ENCODE data around the gene MTHFSD. TPM values are rescaled to one million over a fixed set of nuclear protein-coding genes. Genes with fewer than 3 reads are reported as not detected.

MTHFSD gene
- polyA plus RNA-seq, 3 donors: 24.5 to 32.6 (median 32.4) TPM

DNA sequence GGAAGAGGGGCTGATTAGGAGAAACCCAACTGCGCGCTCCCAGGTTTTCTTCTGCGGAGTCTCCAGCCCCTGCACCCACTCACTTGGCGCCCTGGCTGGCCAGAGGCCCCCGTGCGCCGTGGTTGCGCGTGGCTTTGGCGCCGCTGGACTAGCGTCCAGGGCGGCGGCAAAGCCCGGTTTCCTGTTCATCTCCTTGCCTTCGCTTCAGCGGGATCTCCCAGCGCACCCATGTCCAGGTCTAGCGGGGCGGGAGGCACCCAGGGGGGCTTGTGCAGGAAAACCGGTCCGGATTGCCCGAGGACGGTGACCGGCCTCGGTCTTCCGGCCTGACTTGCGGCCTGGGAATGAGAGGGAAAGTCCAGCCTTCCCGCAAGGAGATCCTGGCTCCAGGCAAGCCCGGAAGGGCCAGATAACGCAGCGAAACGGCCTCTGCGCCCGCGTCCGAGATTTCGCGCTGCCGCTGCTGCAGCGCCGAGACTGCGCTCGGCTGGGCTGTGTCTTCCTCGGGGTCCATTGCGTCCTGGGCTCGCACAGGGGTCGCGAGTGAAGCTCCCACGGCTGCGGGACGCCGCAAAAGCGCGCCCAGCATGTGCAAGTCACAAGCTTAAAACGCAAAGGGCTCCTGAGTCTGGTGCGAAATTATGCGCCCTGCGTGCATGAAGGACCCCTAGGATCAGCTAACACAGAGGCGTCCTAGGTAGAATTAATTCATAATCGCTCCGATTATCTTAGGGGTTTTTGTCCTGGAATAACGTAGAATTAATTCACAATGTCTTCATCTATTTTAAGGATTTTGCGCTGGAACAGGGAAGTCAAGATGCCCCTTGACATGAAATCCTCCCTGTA is 39.0 kb downstream of the MTHFSD start:
- DNase-seq: no peak

DNA sequence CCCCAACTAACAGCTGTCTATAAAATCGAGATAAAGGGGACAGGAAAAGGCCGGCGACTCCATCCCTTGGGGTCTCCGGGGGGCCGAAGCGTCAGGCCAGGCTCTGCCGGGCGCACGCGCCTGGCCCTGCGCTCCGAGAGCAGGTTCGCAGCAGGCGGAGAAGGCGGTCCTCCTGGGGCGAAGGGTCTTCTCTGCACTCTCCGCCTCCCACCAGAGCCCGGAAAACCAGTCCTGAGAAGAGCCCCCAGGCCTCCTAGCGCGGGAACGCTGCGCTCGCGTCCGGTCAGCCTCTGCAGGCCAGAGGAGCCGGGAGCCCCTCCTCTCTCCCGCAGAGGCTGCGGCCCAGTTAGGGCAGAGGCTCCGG is 39.6 kb downstream of the MTHFSD start:
- DNase-seq: no peak

DNA sequence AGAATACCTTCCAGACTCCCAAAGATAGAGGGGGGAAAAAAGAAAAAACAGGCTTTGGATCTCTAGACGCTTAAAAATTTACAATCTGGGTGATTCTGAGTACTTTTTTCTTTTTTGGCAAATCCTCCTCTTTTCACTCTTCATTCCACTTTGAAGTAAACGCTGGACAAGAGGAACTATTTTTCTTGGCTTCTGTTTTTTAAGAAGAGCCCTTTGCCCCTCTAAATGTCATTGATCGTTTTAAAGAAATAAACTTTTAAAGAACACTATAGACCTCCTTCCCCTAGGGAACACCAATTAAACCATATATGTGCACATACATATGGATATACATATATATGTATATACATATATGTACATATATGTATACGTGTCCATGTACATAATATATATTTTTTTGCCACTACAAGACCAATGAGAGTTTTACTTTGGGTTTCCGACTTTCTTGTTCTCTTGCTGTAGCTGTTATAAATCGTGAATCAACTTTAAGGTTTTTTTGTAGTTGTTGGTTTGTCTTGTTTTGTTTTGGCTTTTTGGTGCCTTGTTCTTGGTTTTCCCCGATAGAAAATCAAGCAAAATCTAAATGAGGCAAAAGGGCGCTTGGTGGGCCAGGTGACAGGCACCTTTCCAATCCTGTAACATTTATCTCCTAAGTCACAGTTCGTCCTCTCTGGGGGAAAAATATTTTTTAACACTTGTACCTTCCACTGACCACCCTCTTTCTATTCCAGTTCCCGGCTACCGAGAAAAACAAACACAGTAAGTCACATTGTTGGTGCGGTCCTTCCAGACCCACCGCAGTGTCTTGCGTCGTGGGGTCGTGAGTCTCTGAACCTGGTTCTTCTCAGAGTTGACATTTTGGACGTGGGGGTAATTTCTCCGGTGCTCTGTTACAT is 40.3 kb downstream of the MTHFSD start:
- DNase-seq: no peak

DNA sequence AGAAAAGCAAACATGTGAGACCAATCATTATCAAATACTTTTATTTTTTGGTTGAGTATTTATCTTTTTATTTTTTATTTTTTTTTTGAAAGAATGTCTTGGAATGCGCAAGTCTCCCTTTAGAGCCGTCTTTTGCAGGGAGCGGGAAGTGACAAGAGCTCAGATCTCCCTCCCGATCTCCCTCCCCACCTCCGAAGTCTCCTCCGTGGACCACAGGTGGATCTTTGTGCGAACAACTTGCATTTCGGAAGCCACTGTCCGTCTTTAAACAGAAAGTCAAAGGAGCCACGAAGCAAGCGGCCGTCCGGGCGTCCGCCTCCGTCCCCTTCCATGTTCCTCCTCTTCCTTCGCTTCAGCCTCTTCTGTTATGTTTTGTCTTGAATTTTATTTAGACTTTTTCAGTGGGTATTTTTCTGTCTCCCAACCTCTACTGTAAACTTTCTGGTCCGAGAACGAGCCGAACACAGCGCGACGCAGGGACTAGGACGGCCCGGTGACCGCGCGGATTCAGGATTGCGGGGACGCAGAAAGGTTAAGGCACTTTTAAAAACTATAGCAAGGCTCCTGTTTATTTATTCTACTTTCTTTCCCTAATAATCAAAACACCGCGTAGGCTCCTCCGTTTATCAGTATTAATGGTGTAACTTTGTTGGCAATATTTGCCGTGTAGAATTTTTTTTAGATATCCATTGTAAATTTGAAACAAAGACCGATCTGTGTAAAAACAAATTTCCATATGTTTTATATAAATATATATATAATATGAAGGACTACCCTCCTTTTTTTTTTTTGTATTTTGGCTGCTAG is 41.4 kb downstream of the MTHFSD start:
- DNase-seq: no peak

DNA sequence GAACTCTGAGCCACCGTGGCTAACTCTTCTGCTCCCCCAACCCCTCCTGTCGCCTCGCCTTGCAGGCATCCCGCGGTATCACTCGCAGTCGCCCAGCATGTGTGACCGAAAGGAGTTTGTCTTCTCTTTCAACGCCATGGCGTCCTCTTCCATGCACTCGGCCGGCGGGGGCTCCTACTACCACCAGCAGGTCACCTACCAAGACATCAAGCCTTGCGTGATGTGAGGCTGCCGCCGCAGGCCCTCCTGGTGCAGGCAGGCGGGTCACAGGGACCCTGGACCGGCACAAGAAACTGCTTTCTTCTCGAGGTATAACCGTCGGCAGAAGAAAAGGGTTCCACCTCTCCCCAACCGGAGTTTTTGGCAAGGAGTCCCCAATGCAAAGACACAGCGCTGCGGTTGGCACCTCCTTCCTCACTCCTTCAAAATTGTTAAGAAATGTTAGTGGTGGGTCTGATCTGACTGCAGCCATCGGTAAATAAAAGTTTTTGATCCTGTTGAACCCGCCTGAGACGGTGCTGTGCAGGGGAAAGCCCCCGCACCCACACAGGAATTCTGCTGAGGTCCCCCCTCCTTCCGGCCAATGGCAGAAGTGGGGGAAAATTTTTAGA is 42.1 kb downstream of the MTHFSD start:
- DNase-seq: no peak

DNA sequence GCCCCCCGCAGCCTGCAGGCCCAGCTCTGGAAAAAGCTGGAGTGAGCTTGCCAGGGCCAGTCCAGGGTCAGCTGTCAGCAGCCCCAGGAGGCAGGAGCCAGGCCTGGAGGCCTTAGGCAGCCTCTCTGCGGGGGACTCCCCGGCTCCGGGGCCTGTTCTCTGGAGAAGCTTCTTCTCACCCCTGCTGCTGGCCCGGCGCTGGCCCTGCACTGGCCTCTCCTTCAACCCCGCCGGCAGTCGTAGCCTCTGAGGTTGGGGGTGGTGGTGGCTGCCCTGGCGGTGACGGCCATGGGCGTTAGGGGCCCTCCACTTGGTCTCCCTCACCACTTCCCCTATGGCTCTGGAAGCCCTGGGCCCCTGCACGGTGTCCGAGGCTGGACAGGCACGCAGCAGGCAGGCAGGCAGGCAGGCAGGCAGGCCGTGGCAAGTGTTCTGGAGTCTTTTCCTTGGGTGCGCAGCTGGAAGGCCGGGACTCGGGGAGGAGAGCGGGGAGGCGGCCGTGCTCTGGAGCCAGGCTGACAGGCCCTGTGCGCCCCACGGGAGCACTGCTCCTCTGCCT is 42.7 kb downstream of the MTHFSD start:
- no peak for DNase-seq

DNA sequence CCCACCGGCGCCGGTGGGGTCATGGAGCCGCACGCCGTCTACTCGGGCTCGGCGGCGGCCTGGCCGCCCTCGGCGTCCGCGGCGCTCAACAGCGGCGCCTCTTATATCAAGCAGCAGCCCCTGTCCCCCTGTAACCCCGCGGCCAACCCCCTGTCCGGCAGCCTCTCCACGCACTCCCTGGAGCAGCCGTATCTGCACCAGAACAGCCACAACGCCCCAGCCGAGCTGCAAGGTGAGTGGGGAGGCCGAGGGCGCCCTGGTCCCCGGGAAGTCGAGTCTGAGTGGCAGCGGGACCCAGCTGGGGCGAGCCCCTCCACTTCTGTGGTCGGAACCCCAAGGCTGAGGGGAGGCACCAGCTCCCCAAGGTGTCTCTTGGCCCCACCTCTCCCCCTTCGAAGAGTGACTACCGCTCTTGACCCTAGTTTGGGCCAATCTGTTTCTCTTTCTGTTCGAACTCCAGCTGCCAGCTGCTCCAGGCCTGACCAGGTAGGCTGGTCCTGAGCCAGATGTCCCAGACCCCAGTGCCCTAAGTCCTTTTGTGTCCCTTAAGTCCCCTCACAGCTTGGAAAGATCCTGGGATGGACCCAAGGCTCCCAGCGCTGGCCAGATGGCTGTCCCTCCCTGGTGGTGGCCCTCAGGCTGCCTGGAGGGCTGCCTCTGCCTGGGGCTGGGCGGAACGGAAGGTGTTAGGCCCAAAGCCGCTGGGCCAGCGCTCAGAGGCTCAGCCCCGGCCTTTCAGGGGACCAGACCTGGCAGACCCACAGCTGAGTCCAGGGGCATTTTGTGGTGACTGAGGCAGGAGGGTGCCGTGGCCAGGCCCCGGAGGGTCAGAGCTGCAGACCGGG is 43.5 kb downstream of the MTHFSD start:
- DNase-seq: no peak

DNA sequence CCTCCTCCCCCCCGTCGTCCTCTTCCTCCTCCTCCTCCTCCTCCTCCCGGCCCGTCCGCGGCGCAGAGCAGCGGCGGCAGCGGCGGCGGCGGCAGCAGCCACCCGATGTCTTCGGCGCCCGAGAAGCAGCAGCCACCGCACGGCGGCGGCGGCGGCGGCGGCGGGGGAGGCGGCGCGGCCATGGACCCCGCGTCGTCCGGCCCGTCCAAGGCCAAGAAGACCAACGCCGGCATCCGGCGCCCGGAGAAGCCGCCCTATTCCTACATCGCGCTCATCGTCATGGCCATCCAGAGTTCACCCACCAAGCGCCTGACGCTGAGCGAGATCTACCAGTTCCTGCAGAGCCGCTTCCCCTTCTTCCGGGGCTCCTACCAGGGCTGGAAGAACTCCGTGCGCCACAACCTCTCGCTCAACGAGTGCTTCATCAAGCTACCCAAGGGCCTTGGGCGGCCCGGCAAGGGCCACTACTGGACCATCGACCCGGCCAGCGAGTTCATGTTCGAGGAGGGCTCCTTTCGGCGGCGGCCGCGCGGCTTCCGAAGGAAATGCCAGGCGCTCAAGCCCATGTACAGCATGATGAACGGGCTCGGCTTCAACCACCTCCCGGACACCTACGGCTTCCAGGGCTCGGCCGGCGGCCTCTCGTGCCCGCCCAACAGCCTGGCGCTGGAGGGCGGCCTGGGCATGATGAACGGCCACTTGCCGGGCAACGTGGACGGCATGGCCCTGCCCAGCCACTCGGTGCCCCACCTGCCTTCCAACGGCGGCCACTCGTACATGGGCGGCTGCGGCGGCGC is 44.4 kb downstream of the MTHFSD start, which contains the start of gene FOXF1:
Gene FOXF1, plus strand, starts transcription at position 63 of the 797 bp plus-strand sequence. Its CDS starts 43 bp downstream, at position 106.
- DNase-seq: no peak

DNA sequence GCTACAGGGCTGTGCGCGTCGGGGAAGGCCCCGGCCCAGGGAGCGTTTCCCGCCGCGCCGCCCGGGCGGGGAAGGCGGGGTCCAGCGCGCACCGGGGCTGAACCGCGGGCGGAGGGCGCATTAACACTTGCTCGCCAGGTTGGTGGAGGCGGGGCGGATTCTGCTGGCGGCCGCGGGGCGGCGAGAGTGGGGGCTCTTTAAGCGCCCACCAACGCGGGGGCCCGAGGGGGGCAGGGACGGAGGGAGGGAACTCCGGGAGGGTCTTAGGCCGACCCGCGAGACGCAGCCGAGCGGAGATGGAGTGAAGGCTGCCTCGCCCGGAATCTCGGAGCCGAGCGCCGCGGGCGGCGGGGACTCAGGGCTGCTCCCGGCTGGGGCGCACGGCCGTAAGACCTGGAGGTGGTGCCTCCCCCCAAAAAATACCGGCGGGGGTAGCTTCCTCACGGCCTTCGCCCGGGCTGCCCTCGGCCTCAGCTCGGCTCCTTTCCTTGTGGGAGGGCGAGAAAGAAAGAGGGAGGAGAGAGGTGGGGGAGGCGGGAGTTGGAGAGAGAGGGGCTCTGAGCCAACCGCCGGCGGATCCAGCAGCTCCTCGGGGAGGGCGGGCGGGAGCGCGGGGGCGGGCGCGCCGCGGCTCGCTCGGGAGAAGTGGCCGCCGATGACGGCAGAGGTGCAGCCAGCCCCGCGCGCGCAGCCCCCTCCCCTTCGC is 45.1 kb downstream of the MTHFSD start:
- DNase-seq: no peak

DNA sequence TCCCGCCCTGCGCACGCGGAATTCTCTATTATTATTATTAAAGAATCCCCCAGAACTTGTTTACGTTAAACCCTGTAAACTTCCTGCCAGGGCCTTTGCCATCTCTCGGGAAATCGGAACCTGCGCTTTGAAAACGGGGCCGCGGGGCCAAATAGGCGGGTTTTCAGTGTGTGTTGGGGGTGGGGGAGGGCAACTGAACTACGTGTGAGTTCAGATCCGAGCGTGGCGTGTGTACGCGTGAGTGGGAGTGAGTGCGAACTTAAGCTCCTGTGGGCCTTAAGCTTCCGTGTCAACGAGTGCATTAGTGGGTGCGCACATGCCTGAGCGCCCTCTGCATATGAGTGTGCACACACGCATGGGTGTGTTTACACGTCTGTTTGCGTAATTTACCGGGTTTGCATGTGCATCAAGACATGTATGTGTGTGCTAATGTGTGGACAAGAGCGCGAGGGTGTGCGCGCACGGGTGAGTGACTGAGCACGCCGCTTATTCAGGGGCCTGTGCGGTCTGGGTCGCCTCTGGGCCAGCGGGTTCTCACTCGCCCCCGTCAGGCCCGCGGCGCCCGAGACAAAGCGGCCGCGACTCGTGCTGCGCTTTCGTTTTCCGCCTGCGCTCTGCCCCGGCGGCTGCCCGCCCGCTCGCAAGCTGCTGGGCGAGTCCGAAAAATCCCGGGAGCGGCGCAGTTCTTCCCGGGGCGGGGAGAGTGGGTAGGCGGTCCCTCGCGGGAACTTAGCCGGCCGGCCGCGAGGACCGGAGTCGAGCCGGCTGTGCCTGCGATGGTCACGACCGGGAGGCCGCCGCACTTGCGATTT is 45.9 kb downstream of the MTHFSD start:
- peak; percentile 54 for DNase-seq

DNA sequence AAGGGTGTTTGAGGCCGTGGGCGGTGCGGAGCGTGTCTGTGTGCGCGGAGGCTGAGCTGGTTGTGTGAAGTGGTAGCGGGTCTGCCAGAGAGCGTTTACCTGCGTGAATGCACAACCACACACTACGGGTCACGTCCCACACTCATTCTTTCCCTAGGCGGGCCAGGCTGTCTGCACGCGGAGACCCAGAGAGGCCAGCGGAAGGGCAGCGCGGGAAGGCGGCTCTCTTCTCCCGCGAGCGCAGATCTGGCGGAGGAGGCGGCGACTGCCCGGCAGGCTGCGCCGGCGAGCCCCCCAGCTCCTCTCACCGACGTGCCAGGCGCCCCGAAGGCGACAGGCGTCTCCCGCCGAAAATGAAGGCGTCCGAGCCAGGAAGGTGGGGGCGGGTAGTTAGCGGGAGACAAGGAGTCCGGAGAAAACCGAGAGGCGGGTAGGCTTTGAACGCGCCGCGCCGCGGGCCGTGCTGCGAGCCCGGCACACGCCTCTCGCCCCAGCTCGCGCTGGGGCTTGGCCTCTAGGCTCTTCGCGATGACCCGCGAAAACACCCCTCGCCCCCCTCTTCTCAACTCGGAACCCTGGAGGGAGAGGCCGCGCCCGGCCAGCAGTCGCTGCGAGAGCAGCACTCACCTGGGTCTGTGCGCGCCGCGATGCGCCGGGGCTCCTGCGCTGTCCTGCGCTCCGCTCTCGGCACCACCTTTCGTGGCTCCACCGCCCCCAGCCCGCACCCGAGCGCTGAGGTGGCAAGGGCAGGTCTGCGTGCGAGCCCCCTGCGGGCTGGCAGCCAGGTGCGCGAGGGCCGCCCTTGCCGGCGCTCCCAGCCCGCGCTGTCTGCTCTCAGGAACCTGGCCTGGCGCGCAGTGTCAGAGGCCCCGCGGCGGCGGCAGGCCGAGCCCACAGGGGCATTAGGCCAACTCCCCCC is 46.7 kb downstream of the MTHFSD start:
- no peak for DNase-seq

DNA sequence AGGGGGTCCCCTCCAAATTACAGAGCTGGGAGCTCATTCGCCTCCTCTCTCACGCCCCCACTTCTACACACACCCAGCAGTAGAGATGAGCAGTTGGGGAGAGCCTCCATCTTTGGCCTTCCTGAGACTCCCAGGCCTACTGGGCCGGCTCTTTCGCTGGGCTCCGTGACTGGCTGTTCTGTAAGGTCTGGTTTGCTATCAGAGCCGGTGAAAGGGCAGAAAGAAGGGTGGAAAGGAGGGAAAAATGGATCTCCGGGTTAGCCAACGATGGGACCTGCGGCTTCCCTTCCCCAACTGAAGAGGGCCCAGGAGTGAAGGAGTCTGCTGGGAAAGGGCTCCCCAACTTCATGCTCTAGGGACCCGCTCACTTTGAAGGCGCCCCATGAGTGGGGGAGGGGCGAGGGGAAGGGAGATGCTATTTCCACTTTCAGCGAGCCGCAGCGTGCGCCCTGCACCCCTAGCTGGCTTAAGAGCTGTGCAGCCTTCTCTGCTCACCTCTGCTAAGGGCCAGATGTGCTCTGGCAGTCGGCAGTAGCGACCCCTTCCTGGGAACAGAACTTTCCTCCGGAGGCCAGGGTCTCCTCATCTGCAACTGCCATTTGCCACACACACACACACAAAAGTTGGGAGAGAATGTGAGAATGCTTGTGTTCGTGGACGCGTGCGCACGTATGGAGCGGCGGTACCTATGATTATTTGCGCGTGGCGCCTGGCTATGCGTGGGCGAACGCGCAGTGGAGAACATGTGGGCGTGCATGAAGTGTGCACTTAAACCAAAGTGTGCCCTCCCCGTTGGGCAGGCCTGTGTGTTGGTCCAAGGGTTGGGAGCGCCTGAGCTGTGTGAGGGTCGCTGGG is 47.6 kb downstream of the MTHFSD start:
- no peak for DNase-seq

DNA sequence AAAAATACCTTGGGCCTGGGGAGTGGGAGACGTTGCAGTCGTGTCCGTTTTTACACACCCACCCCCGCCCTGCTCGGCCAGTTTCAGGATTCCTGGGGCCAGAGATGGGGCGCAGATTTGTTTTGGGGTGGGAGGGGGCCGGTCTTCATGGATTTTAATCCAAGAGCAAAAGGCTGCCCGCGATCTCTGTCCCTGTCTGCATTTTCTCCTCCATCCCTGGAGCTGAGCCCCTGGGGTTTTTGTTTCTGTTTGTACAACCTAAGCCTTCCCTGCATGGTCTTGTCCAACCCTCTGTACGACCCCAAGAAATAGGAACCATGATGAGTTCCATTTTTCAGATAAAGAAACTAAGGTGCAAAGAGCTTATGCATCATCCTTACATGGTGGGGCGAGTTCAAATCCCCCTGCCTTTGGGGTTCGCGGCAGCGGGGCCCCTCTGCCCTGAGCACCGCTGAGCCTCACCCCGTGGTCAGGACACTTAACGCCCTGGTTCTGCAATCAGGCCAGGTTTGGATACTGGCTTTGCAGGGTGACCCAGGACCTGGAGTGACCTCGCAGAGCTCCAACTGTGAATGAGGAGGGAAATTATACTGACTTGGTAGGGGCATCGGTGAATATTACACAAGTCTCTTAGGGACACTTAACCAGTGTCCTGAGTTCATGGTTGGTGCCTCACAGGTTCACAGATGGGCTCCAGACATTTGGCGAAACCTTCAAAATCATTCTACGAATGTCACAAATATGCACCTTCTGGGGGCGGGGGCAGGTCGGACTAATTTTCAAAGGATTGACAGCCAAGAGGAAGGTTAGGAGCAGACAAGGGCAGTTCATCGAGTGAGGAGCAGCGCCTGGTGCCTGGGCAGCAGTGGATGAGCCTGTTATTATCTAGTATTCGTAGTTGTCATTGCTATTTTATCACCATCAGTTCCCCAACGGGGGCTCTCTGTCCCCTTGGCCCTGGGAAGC is 48.9 kb downstream of the MTHFSD start:
- DNase-seq: no peak

DNA sequence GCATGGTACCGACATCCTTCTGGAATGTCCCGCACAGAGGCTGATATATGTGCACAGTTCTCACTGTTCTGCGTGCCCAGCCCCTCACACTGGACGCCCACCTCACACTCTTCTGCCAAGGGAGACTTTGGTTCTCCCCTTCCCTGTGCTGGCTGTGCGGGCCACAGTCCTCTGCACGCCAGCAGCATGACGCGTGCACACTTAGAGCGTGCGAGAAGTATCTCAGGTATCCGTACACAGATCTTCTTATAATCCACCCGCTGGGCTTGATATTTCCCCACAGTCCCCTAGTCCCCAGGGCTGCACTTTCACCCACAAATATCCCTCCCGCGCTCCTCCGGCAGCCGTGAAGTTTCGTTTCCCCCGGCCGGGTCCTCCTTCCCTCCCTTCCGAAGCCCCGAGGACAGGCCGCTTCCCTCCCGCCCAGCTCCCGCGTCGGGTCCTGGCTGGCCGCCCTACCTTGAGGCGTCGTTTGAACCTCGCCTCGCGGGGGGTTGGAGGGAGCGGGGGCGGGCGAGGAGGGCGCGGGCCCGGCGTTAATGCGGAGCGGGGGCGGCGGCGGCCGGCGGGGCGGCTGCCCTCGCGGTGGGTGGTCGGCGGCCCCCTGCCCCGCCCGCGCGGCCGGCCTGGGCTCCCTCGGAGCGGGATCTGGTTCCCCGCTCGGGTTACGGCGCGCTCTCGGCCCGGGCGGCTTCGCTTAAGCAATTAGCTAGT is 49.7 kb downstream of the MTHFSD start:
- no peak for DNase-seq
